ENCODE data around the gene COL1A1.

COL1A1 gene

DNA sequence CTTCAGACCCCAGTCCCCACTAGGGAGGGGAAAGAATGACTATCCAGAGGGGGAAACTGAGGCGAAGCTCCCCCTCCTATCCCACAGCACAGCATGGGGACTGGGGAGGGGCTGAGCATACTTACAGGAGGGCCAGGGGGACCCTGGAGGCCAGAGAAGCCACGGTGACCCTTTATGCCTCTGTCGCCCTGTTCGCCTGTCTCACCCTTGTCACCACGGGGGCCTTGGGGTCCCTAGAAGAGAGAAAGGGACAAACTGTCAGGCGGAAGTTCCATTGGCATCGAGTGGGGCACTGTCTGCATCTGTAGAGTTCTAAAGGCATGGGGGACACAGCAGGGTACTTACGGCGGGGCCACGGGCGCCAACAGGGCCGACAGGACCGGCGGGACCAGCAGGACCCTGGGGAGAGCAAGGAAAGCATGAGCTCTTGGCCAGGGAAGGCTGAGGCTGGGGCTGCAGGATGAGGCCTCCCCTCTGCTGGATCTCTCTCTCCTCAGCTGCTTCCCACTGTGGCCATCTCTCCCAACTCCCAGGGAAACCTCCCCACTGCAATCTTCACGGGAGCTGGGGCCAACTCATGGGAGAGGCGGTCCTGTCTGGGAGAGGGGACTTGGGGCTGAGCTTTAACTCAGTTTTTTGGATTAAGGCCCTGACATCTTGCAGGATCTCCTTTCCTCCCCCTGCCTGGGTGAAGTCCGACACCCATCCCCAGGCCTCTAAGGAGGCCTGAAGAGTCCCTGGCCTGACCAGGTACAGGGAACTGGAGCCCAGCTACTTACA lies 13.5 kb downstream of the COL1A1 start:
- in situ Hi-C loops (cut with MboI; ENCODE audit: low sequenced_read_pairs) = no loop called here

DNA sequence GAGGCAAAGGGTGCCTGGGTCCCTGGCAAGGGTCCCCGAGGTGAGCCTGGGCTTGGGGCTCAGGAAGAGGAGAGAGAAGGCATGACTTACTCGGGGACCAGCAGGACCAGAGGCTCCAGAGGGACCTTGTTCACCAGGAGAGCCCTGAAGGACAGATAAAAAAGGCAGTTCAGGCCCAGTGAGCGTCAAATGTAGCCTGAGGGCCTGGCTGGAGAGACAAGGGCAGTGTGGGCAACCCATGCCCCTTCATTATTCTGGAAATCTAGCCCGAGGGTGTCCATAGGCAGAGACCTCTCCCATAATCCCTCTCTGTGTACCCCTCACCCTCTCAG lies 14.1 kb downstream of the COL1A1 start:
- in situ Hi-C loops (cut with MboI; ENCODE audit: low sequenced_read_pairs) = no loop called here

DNA sequence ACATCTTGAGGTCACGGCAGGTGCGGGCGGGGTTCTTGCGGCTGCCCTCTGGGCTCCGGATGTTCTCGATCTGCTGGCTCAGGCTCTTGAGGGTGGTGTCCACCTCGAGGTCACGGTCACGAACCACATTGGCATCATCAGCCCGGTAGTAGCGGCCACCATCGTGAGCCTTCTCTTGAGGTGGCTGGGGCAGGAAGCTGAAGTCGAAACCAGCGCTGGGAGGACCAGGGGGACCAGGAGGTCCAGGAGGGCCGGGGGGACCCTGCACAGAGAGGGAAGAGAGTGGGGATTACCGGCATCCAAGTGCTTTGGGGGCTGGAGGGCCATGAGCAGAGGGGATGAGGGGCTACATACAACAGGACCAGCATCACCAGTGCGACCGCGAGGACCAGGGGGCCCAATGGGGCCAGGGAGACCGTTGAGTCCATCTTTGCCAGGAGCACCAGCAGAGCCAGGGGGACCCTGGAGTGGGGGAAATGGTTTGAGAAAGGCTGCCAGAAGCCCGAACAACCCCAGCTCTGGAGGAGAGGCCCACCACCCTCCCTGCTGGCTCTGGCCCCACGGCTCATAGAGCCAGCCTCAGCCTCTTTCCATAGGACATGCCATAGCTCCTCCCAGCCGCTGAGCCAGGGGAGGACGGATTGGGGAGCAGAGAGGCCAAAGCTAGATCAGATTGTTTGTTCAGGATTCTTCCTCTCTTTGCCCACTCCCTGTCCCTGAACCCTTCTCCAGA lies 14.6 kb downstream of the COL1A1 start:
- in situ Hi-C loops (cut with MboI; ENCODE audit: low sequenced_read_pairs) = no loop called here

DNA sequence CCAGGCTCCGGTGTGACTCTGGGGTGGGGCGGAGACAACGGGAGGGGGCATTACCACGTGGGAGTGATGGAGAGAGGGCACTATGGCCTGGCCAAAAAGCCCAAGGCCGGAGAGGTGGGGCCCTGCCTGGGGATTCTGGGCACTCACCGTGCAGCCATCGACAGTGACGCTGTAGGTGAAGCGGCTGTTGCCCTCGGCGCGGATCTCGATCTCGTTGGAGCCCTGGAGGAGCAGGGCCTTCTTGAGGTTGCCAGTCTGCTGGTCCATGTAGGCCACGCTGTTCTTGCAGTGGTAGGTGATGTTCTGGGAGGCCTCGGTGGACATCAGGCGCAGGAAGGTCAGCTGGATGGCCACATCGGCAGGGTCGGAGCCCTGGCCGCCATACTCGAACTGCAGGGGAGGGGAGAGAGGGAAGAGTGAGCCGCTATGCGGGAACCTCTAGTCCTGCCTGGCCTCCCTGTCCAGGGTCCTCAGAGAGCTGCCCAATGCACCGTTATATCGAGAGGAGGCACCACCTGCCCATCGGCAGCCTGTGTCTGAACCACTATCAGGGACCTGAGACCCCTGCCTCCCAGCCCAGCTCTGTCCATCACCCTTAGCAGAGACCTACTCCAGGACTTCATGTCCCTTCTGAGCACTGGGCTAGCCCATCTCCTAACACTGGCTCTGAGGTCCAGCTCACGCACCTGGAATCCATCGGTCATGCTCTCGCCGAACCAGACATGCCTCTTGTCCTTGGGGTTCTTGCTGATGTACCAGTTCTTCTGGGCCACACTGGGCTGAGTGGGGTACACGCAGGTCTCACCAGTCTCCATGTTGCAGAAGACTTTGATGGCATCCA lies 15.6 kb downstream of the COL1A1 start:
- in situ Hi-C loops (cut with MboI; ENCODE audit: low sequenced_read_pairs) = no loop called here

DNA sequence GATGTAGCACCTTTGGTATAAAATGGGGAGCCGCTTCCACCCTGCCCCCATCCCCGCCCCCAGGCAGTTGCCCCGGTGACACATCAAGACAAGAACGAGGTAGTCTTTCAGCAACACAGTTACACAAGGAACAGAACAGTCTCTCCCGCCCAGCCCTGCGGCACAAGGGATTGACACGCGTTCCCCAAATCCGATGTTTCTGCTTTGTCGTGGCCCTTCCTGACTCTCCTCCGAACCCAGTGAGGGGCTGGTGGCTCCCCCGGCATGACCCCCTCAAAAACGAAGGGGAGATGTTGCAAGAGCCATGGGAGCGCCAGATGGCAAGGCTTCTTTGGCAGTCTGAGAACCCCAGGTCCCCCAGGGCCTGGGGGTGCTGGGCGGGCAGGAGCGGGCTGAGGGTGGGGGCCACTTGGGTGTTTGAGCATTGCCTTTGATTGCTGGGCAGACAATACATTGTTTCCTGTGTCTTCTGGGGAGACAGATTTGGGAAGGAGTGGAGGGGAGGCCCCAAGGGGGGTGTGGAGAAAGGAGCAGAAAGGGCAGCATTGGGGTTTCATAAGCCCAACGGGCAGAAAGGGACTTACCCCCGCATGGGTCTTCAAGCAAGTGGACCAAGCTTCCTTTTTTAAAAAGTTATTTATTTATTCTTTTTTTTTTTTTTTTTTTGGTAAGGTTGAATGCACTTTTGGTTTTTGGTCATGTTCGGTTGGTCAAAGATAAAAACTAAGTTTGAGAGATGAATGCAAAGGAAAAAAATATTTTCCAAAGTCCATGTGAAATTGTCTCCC lies 16.6 kb downstream of the COL1A1 start:
- in situ Hi-C loops (cut with MboI; ENCODE audit: low sequenced_read_pairs) = no loop called here

DNA sequence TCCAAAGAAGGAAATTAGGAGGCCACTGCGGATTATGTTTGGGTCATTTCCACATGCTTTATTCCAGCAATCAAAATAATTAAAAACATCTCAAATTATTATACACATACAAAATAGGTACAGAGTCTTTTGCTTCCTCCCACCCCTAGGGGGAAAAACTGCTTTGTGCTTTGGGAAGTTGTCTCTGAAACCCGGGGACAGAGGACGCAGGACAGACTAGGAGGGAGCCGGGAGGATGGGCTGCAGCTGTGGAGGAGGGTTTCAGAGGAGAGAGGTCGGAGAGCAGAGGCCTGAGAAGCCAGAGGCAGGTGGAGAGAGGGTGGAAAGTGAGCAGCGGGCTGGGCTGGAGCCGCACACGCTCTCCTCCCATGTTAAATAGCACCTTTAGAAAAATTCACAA lies 17.4 kb downstream of the COL1A1 start:
- in situ Hi-C loops (cut with MboI; ENCODE audit: low sequenced_read_pairs) = no loop called here

DNA sequence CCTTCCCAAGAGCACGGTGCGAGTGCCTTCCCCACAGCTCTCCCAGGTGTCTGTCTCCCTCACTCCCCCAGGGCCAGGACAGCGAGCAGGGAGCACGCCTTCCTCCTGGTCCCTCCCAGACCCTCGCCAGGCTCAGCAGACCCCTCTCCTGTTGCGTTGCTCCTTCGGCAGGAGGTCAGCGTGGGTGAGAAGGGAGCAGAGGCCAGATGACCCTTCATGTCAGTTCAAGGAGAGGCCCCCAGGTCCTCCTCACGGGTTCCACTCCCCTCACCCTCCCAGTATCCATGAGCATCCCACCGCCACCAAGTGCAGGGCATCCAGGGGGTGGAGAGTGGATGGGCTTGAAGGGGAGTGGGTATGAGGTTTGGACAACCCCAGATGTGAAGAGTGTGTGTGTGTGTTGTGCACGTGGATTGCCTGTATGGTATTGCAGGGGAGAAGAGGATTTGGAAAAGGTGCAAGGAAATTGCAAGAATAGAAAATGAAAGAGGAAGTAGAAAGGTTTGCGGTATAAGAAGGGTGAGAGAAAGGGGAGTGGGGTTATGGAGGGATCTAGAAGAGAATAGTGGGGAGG lies 17.9 kb downstream of the COL1A1 start:
- in situ Hi-C loops (cut with MboI; ENCODE audit: low sequenced_read_pairs) = no loop called here

DNA sequence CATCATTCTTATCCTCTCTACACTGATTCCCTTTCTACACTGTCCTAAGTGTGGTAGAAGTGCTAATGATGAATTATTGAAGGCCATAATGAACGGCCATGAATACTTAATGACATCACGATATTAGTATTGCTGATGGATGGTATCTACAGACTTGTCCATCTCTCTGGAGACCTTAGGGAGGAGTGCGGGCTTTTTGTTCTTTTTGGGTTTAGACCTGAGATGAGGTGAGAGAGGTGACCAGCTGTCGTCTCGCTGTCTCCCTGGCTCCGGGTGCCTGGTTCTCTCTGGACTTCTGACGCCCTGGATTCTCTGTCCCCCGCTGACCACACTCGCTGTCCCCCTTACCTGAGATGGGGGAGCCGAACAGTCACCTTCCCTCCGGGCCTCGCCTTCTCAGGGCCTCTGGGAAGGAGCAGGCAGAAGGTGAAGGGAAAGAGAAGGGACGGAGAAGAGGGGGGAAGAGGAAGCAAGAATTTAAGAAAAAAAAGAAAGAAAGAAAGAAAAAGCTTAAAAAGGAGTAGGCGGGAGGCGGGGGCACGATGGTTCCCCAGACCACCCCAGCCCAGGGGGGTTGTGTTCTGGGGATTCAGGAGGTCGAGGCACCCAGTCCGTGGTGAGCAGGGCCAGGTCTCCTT lies 18.5 kb downstream of the COL1A1 start:
- in situ Hi-C loops (cut with MboI; ENCODE audit: low sequenced_read_pairs) = no loop called here

DNA sequence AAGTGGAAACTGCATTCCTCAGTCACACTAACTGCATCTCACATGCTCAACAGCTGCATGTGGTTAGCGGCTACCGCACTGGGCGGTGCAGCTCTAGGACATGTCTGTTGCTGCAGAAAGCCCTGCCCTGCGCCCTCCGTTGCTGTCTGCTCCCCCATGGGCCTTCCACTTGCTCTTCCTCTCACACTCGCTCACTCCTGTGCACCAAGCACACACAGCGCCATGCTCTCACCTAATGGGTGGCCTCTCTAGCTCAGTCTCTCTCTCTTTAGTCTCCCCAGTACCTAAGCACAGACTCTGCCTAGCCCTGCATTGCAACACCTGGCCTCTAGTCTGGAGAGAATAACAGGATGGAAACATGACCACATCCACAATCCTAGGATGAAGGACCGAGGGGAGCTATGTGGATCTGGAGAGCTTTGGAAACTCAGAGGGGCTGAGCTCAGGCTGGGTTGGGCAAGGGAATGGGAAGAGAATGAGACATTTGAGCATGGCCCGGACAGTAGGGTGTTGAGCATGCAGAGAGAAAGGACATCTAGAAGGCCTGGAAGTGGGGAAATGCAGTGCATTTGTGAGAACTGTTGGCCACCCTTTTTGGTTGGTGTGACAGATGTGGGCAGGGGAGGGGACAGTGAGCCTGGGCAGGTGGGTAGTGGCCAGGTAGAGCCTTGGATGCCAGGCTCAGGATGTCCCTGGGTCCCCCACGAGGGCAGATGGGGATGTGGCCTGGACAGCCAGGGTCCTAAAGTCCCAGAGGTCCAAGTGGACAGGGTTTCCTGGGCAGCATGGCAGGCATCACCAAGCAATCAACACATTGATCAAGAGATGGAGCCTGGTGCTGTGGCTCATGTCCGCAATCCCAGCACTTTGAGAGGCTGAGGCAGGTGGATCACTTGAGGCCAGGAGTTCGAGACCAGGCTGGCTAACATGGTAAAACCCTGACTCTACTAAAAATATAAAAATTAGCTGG lies 19.6 kb downstream of the COL1A1 start:
- in situ Hi-C loops (cut with MboI; ENCODE audit: low sequenced_read_pairs) = no loop called here

DNA sequence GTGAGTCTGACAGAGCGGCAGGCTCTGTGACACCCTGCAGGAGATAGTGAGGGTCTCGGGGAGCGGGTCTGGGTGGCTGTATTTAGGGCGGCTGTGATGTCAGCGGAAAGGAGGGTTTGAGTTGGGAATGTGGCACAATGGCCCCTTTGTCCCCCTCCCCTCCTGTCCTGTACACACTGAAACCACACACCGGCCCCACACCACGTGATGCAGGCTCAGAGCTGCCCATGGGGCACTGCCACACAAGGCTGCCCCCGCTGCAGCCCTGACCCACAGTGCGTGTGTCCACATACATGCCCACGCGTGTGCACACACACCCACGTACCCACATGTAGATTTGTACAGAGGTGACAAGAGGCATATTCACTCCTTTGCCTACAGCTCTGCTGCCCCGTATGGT lies 20.3 kb downstream of the COL1A1 start:
- in situ Hi-C loops (cut with MboI; ENCODE audit: low sequenced_read_pairs) = no loop called here

DNA sequence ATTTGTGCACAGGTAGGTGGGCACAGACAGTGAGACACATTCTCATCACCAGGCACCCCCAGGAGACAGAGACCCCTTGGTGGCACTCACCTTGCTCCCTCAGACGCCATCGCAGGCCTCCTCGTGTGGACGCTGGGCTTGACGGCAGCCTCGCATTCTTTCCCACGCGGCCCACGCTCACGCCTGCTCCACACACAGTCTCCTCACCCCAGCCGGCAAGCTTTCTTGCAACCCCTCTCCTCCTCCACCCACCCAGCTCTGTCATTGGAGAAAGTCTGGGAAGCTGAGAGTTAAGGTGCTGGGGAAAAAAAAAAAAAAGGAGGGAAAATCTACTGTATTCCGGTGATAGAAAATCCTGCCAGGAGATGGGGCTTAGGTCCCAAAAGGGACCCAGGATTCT lies 20.8 kb downstream of the COL1A1 start:
- in situ Hi-C loops (cut with MboI; ENCODE audit: low sequenced_read_pairs) = no loop called here

DNA sequence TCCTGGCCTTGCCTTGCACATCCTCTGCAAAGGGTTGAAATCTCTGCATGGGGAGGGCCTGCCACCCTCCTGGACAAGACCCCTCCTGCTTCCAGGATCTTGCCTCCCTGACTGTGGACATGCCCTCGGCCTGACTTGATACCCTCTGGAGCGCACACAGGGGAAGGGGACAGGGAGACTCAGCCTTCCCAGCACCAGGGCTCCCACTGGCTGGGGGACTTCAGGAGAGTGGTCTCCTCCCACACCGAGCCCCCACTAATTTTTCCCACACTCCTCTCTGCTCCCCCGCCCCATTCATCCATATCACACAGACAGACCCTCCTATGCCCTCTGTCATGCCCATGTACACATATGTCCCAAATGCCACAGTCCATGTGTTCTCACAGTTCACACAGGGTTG lies 21.3 kb downstream of the COL1A1 start:
- in situ Hi-C loops (cut with MboI; ENCODE audit: low sequenced_read_pairs) = no loop called here

DNA sequence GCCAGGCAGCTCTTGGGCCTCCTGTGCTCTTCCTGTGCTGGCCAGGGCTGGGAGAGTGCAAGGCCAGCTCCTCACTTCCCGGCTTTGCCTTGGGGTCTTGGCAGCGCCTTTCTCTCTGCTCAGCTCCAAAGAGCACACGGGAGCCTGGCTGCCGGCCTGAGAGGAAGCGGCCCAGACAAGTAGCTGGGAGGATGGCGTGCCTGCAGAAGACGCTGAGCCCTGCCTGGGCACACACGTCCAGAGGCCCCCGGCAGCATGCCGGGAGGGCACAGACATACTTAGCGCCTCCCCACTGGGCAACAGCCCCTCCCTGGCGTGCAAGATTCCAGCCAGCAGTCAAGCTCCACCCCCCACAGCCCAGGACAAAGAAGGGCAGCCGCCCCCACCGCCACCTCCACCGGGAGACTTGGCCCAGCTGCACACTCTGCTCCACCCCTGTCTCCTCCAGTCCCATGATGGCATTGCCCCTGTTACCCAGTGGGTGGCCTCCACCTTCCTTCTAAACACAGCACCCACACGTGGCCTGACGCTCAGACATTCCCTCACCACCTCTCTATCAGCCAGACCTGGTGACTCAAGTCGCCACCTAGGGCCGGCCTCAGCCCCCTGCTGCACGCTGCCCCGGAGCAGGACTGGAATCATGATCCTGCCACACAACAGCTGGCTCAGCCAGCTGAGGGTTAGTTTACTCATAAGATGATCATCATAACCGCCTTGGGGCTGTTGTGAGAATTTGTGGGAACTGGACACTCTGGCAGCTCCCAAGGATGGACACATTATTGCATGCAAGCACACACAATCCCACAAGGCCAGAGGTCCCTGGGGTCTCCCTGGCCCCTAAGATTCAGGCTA lies 23.2 kb downstream of the COL1A1 start:
- in situ Hi-C loops (cut with MboI; ENCODE audit: low sequenced_read_pairs) = no loop called here

DNA sequence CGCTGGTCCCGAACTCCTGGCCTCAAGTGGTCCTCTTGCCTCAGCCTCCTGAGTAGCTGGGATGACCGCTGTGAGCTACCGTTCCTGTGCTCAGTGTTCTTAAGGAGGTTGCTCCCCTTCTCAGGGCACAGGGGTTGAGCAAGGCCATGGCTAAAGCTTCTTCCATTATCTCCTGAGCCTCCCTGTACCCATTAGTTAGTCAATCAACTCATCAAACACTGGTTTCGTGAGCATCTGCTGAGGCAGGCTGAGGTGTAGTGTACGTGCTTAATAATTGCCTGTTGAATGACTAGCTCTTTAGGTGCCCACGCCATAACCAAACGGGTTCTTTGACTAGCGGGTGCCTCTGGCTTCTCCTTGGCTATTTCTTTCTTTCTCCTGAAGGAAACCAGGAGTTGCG lies 24.0 kb downstream of the COL1A1 start:
- in situ Hi-C loops (cut with MboI; ENCODE audit: low sequenced_read_pairs) = no loop called here

DNA sequence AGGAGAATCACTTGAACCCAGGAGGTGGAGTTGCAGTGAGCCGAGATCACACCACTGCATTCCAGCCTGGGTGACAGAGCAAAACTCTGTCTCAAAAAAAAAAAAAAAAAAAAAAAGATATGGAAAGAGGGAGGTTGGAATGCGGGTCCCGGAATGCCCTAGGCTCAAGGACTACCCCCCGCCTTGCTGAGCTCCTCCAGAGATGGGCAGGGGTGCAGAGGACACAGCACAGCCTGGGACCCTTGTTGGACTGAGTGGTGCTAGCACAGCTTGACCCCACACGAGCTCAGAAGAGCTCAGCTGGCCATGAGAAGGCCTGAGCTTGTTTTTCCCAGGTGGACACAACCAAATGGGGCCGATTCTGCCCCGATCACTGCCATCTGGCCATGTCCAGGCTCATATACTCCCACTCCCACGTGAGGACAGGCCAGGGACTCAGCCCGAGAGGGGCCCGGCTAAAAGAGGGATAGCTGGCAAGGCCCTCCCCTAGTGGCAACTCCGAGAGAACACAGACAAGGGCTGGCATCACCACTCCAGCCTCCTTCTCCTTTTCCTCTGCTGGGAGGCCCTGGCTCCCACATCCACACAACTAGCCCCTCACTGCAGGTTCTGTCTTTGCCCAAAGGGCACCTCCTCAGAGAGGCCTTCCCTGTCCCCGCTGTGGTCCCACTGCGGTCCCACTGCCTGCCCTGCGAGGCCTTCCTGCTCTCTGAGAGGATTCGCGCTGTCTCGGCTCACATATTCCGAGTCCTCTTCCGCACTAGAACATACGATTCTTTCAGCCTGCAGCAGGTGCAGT lies 24.7 kb downstream of the COL1A1 start:
- in situ Hi-C loops (cut with MboI; ENCODE audit: low sequenced_read_pairs) = no loop called here

DNA sequence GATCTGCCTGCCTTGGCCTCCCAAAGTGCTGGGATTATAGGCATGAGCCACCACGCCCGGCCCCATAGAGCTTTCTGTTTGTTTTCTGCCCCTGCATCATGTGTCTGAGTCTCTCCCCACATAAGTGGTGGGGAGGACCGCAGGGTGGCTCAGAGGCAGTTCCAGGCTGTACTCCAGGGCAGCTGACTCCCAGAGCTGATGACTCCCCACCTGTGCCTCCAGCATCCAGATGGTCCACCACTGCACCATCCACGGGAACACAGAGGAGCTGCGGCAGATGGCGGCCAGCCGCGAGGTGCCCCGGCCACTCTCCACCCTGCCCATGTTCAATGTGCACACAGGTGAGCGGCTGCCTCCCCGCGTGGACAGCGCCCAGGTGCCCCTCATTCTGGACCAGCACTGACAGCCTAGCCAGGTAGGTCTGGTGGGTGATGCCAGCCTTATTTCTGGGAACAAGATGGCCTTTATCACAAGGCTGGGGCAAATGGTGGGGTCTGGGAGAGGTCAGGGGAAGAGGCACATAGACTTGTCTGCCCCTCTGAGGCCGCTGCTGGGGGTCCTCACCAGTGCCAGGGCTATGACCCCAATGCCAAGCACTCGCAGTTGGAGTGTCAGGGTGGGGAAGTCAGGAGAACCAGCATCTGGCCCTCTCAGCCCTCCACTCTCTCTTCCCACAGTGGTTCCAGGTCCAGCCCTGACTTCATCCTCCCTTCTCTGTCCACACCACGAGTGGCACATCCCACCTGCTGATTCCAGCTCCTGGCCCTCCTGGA lies 26.2 kb downstream of the COL1A1 start:
- in situ Hi-C loops (cut with MboI; ENCODE audit: low sequenced_read_pairs) = no loop called here

DNA sequence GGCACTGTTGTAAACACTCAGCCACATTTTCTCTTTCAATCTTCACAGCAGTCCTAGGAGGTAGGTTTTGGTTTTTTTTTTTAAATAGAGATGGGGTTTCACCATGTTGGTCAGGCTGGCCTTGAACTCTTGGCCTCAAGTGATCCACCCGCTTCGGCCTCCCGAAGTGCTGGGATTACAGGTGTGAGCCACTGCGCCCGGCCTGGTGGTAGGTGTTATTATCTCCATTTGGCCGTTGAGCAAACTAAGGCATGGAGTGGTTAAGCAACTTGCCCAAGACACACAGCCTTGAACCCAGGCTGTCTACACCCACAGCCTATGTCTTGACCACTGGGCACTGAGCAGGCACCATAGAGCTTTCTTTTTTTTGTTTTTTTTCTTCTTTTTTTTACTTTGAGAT lies 27.0 kb downstream of the COL1A1 start:
- in situ Hi-C loops (cut with MboI; ENCODE audit: low sequenced_read_pairs) = no loop called here

Data from HL-60/S4 treated with phorbol 12-myristate 13-acetate at 8.2 ng/mL for 4 days and 3 days (cell line).